Suprapubic skin (tissue), 4 donors: ENCODE results near the gene ARAP2.

ENCODE experiments used
- POLR2A ChIP-seq, 2 donors: fragments of 450-650 bp; IDR thresholded peaks; one replicate each; pipeline ENCODE4 v1.6.1; 2017; ENCODE audit warnings: antibody characterized with exemption in 2 of 2, mild to moderate bottlenecking in 2 of 2, moderate library complexity in 2 of 2
- POLR2AphosphoS5 ChIP-seq, 3 donors: sonication (generic); formaldehyde crosslinking; IDR thresholded peaks; one replicate each; pipeline ENCODE4 v1.6.1; 2017; ENCODE audit warnings: antibody characterized with exemption in 3 of 3

- TF ChIP-seq POLR2AphosphoS5 (IDR thresholded peaks at IDR 0.05) = no peak
- TF ChIP-seq POLR2A (IDR thresholded peaks at IDR 0.05) = no peak
These were observed 79.2 kb downstream of the ARAP2 start for GRCh38 chr4:36164900-36165630.
